Hippocampal formation (tissue), 2 donors: Measurements from ENCODE around the gene AUTS2.

Experiments used
- DNase-seq, 2 donors: peaks; one replicate each; lab custom pipeline; 2025; lab: John Stamatoyannopoulos, UW

AUTS2 gene

GRCh38 chr7:70545214-70545613 lies 946.9 kb downstream of the AUTS2 start:
- no peak for DNase-seq

GRCh38 chr7:70552141-70552540 lies 953.9 kb downstream of the AUTS2 start:
- DNase-seq = no peak

- DNase-seq = no peak
These were observed 955.1 kb downstream of the AUTS2 start for GRCh38 chr7:70553364-70553763.

- no peak for DNase-seq
These were observed 956.4 kb downstream of the AUTS2 start for GRCh38 chr7:70554646-70555045.

- DNase-seq = no peak
These were observed 958.5 kb downstream of the AUTS2 start for GRCh38 chr7:70556761-70557160.

- no peak for DNase-seq
These were observed 959.1 kb downstream of the AUTS2 start for GRCh38 chr7:70557338-70557737.

GRCh38 chr7:70559815-70560214 lies 961.5 kb downstream of the AUTS2 start:
- DNase-seq = no peak

- DNase-seq = no peak
These were observed 965.7 kb downstream of the AUTS2 start for GRCh38 chr7:70563960-70564359.

- DNase-seq = no peak
These were observed 967.6 kb downstream of the AUTS2 start for GRCh38 chr7:70565721-70566370.

- no peak for DNase-seq
These were observed 968.4 kb downstream of the AUTS2 start for GRCh38 chr7:70566671-70567070.

GRCh38 chr7:70568674-70569334 lies 970.5 kb downstream of the AUTS2 start:
- no peak for DNase-seq

GRCh38 chr7:70569335-70569819 lies 971.1 kb downstream of the AUTS2 start:
- DNase-seq = no peak

- no peak for DNase-seq
These were observed 971.8 kb downstream of the AUTS2 start for GRCh38 chr7:70570029-70570428.

- DNase-seq = no peak
These were observed 972.7 kb downstream of the AUTS2 start for GRCh38 chr7:70570961-70571360.

GRCh38 chr7:70571403-70571934 lies 973.2 kb downstream of the AUTS2 start:
- DNase-seq = no peak

GRCh38 chr7:70571961-70572360 lies 973.7 kb downstream of the AUTS2 start:
- no peak for DNase-seq

GRCh38 chr7:70572571-70572970 lies 974.3 kb downstream of the AUTS2 start:
- no peak for DNase-seq

GRCh38 chr7:70573071-70573661 lies 974.9 kb downstream of the AUTS2 start:
- DNase-seq = peak in 1 of 2 donors; percentile 36

GRCh38 chr7:70573696-70574095 lies 975.4 kb downstream of the AUTS2 start:
- DNase-seq = no peak

- DNase-seq = no peak
These were observed 976.1 kb downstream of the AUTS2 start for GRCh38 chr7:70574314-70574834.

GRCh38 chr7:70574970-70575799 lies 976.9 kb downstream of the AUTS2 start:
- no peak for DNase-seq

GRCh38 chr7:70577078-70577477 lies 978.8 kb downstream of the AUTS2 start:
- no peak for DNase-seq
